GM19239 (cell line): ENCODE results near the gene REEP3.

Experiments
- DNase-seq: peaks from one replicate; pipeline ENCODE4 v3.0.0; 2011; ENCODE audit warnings: low spot score; ENCODE audit not compliant: insufficient read length
- FAIRE-seq: peaks from 2 replicates; lab custom pipeline; 2011; peaks lifted over from hg19 to GRCh38; lab: Jason Lieb, UNC

Gene REEP3

GRCh38 chr10:63504145-63504881, 16.9 kb upstream of the REEP3 start:
- FAIRE-seq: peak; percentile 49
- DNase-seq: no peak

- FAIRE-seq: no peak
- DNase-seq: no peak
These were observed 15.6 kb upstream of the REEP3 start for GRCh38 chr10:63505562-63505961.

GRCh38 chr10:63506554-63506953, 14.6 kb upstream of the REEP3 start:
- no peak for FAIRE-seq
- DNase-seq: no peak

DNA sequence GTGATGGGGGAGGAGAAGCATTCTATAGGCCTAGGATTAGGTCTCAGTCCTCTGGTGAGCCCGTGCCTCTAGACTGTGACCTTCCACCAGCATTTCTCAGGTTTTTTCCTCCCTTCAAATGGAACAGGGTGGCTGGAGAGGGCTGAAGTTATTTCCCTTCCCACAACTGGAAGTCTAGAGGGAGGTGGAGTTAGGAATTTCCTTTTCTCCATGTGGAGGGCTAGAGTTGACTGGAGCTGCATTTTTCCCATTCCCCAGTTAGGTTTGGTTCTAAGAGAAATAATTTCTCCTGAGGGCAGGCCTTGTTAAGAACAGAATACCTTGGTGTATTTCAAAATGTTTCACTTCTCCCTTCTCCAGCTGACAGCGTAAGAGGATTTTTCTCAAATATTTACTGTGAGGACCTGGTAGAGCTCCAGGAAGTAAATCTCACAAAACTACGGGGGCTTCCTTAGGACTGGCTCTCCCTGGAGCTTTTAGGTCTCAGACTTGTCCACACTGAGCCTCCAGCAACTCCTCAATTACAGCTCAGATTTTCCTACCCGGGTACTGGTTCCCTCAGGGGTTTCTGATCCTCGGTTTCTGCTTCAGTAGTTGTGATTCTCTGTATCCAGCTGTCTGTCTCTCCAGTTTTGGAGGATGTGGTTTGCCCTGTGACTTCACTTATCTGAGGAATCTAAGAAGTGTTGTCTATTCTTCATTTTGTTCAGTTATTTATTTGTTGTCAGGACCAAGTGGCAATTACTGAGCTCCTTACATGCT, 6.0 kb upstream of the REEP3 start:
- peak; percentile 42 for FAIRE-seq

GRCh38 chr10:63516207-63516606, 5.0 kb upstream of the REEP3 start:
- FAIRE-seq: no peak
- no peak for DNase-seq

More for the DNA sequence above, 6.0 kb upstream of the REEP3 start:
- no peak for DNase-seq

- no peak for FAIRE-seq
- DNase-seq: no peak
These were observed 2.4 kb upstream of the REEP3 start for GRCh38 chr10:63518690-63519288.

DNA sequence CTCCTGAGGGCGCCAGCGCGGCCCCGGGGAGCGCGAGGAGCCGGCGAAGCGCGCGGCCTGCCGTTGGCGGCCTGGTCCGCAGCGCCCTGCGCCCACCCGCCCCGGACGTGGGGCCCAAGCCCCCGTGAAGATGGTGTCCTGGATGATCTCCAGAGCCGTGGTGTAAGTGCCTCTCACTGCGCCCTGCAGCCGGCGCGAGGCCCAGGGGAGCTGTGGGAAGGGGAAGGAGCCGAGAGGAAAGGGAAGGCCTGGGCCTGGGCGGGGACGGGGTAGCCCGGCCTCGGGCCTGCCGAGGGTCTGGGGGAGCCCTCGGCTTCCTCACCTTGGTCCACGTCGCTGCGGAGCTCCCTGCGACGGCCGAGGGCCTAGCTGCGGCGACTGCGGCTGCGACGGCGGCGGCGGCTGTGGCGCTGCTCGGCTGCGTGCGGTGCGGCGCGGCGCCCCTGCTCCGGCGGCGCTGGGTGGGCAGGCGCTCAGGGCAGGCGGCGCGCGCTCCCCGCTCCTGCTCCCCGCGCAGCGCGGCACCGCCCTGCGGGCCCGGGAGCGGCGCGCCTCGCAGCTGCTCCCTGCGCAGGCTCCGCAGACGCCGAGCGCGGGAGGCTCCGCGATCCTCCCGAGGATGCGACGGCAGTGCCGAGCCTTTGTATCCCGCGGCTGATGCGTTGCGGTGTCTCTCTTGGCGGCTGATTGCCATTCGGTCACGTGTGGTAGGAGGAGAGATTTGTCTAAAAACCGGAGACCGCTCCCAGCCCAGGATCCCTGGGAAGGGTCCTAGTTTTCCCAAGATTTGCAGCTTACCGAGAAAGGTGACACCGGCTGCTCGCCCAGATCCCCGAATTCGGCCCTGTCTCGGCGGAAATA, 445 bp downstream of the REEP3 start:
- FAIRE-seq: peak; percentile 11
- peak; percentile 56 for DNase-seq

DNA sequence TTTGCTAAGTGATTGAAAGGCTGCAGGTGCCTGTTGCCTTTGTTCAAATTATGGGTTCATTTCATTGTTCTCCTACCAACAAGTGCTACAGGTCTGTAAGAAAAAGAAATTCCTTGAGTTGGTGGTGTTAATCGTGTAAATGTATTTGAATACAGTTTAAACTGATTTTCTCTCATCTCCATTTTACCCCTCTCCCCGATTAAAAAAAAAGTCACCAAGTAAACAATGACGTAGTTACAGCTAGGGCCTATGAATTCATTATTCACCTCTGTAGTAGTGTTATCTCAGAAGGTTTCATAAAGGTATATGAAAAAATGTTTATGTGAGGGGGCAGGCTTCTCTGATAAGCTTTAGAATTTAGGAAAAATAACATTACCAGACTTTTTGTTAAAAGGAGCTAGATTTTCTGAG, 1.1 kb downstream of the REEP3 start:
- FAIRE-seq (peak; percentile 80), DNase-seq (no peak)

- no peak for DNase-seq
- no peak for FAIRE-seq
These were observed 1.8 kb downstream of the REEP3 start for GRCh38 chr10:63522995-63523394.

- DNase-seq (no peak), FAIRE-seq (no peak)
These were observed 3.8 kb downstream of the REEP3 start for GRCh38 chr10:63525021-63525420.

DNA sequence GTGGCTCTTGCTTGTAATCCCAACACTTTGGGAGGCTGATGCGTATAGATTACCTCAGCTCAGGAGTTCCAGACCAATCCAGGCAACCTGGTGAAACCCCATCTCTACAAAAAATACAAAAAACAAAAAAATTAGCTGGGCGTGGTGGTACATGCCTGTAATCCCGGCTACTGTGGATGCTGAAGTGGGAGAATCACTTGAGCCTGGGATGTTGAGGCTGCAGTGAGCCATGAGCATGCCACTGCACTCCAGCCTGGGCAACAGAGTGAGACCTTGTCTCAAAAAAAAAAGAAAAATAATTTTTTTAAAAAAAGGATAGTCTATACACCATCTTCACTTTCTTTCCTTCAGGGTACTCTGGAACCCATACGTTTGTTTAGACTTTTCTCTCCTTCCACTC, 6.2 kb downstream of the REEP3 start:
- FAIRE-seq: no peak
- DNase-seq: no peak

- DNase-seq (no peak), FAIRE-seq (no peak)
These were observed 7.0 kb downstream of the REEP3 start for GRCh38 chr10:63528084-63528744.

DNA sequence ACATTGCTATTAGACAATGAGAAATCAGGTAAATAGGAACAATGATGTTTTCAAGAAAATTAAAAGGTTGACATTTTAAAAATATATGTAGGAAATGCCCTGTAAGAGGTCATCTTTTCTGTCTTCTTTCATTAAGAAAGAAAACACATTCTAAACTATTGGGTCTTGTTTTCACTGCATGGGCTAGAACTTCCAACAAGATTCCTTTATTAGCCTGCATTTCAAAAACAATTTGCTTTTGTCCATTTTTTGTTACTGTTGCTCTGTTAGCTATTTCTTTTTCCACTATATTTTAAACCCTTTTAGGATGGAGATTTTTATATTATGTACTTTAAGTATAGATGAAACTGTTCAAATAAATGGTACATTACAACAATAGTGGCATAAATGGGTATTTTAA, 9.2 kb downstream of the REEP3 start:
- FAIRE-seq: peak; percentile 4
- DNase-seq: no peak

- no peak for DNase-seq
- FAIRE-seq: peak; percentile 72
These were observed 13.5 kb downstream of the REEP3 start for GRCh38 chr10:63534723-63535122.

GRCh38 chr10:63536698-63537097, 15.5 kb downstream of the REEP3 start:
- DNase-seq (no peak), FAIRE-seq (no peak)

- no peak for DNase-seq
- FAIRE-seq: no peak
These were observed 16.3 kb downstream of the REEP3 start for GRCh38 chr10:63537536-63537935.

GRCh38 chr10:63539377-63539776, 18.2 kb downstream of the REEP3 start:
- no peak for DNase-seq
- no peak for FAIRE-seq

DNA sequence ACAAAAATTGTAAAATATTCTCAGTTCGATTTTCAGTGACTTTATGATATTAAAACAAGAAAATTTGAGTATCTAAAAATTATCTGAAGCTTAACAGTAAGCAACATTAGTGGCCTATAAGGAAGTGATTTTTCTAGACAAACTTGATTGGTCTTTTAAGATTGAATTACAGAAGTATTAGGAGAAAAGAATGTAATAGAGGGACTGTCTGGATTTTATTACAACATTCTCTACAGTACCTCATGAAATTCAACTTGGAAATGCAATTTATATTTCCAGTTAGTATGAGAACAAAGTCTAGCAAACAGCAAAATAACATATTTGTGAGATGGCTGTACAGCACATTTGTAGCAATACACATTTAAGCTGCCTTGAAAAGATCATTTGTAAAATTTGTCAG, 18.8 kb downstream of the REEP3 start:
- FAIRE-seq (no peak), DNase-seq (no peak)

DNA sequence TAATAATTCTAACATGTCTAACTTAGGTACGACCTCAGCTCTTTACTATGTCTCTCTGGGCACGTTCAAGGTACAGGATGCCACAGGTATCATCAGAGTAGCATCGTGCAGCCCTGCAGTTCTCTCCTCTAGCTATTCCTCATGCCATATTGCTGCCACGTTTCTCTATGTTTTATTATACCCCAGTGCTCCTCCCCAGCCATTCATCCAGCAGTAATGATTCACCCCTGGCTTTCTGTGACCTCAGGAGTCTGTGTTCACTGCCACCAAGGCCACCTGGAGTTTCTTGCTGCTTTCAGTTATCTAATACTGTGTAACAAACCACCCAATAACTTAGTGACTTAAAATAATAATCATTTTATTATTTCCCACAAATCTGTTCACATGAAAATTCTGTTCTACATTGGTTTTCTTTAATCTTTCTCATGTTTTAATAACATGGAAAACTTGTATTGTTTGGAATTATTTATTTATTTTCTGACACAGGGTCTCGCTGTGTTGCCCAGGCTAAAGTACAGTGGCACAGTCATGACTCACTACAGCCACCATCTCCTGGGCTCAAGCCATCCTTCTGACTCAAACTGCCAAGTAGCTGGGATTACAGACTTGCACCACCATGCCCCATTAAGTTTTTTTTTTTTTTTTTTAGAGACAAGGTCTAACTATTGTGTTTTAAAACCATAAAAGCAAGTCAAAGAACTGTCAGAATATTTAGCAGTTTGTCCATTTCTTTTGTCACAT, 21.8 kb downstream of the REEP3 start:
- DNase-seq (no peak), FAIRE-seq (no peak)
